CD4-positive, alpha-beta T cell treated with Interleukin-4 for 4 hours (primary cell): ENCODE results near the gene HIVEP1.
"Not testable (repeated sequence)": the region's sequence is repeated elsewhere in the genome, so short reads cannot be mapped to it uniquely, and the experiment has no call there.

Source experiments
- DNase-seq: peaks from one replicate; pipeline ENCODE4 v3.0.0-alpha.2; 2020

HIVEP1 gene

GRCh38 chr6:12092762-12093161, 80.7 kb downstream of the HIVEP1 start:
- no peak for DNase-seq

- no peak for DNase-seq
These were observed 82.6 kb downstream of the HIVEP1 start for GRCh38 chr6:12094689-12095088.

- DNase-seq: no peak
These were observed 84.2 kb downstream of the HIVEP1 start for GRCh38 chr6:12096342-12096741.

GRCh38 chr6:12097791-12098190, 85.7 kb downstream of the HIVEP1 start:
- no peak for DNase-seq

- no peak for DNase-seq
These were observed 87.7 kb downstream of the HIVEP1 start for GRCh38 chr6:12099623-12100338.

GRCh38 chr6:12101048-12101447, 88.9 kb downstream of the HIVEP1 start:
- no peak for DNase-seq

GRCh38 chr6:12101653-12102312, 89.7 kb downstream of the HIVEP1 start:
- no peak for DNase-seq

- no peak for DNase-seq
These were observed 90.2 kb downstream of the HIVEP1 start for GRCh38 chr6:12102350-12102749.

GRCh38 chr6:12103158-12103557, 91.0 kb downstream of the HIVEP1 start:
- DNase-seq: no peak

GRCh38 chr6:12105271-12105670, 93.2 kb downstream of the HIVEP1 start:
- DNase-seq: no peak

- not testable (repeated sequence) for DNase-seq
These were observed 96.3 kb downstream of the HIVEP1 start for GRCh38 chr6:12108376-12108775.

- peak; percentile 3 for DNase-seq
These were observed 98.6 kb downstream of the HIVEP1 start for GRCh38 chr6:12110523-12111362.

- no peak for DNase-seq
These were observed 99.2 kb downstream of the HIVEP1 start for GRCh38 chr6:12111363-12111670.

GRCh38 chr6:12112540-12113189, 100.6 kb downstream of the HIVEP1 start:
- DNase-seq: no peak

- no peak for DNase-seq
These were observed 101.1 kb downstream of the HIVEP1 start for GRCh38 chr6:12113190-12113577.

- no peak for DNase-seq
These were observed 102.0 kb downstream of the HIVEP1 start for GRCh38 chr6:12114055-12114503.

GRCh38 chr6:12115001-12115400, 102.9 kb downstream of the HIVEP1 start:
- no peak for DNase-seq

- no peak for DNase-seq
These were observed 103.4 kb downstream of the HIVEP1 start for GRCh38 chr6:12115492-12115891.

GRCh38 chr6:12116264-12116800, 104.2 kb downstream of the HIVEP1 start:
- DNase-seq: no peak

GRCh38 chr6:12116978-12117377, 104.9 kb downstream of the HIVEP1 start:
- no peak for DNase-seq

GRCh38 chr6:12118607-12119006, 106.5 kb downstream of the HIVEP1 start:
- DNase-seq: no peak

GRCh38 chr6:12119085-12119588, 107.0 kb downstream of the HIVEP1 start:
- peak; percentile 82 for DNase-seq

- DNase-seq: no peak
These were observed 113.3 kb downstream of the HIVEP1 start for GRCh38 chr6:12125396-12125795.
